Transverse colon (tissue), 4 donors: Measurements from ENCODE around the gene GIPC3.

Experiments used
- CTCF ChIP-seq, 5 experiments: fragments of 200-600 bp in 3 of 5; fragments of 450-650 bp in 2 of 5; sonication (generic) in 3 of 5; IDR thresholded peaks; 1 replicate in 2 of 5; 2 replicates in 3 of 5; pipeline ENCODE4 v1.5.1; 2016 to 2017; ENCODE audit warnings: antibody characterized with exemption in 5 of 5, inconsistent platforms in 3 of 5, mild to moderate bottlenecking in 2 of 5, moderate library complexity in 1 of 5
- POLR2AphosphoS5 ChIP-seq, 3 donors: sonication (generic); formaldehyde crosslinking; IDR thresholded peaks; one replicate each; pipeline ENCODE4 v1.6.1; 2016; ENCODE audit warnings: antibody characterized with exemption in 3 of 3

GRCh38 chr19:3605361-3605760 is 20.1 kb downstream of the GIPC3 start:
- TF ChIP-seq CTCF (IDR thresholded peaks at IDR 0.05) (no peak), POLR2AphosphoS5 (IDR thresholded peaks at IDR 0.05) (no peak)
